NCI-H748 (cell line): ENCODE results near the gene ZNF699.
"Not testable (repeated sequence)": the region's sequence is repeated elsewhere in the genome, so short reads cannot be mapped to it uniquely, and the experiment has no call there.

ENCODE experiments used
- DNase-seq: peaks from one replicate; lab custom pipeline; 2025; ENCODE audit not compliant: unreplicated experiment; lab: John Stamatoyannopoulos, UW

ZNF699 gene

DNA sequence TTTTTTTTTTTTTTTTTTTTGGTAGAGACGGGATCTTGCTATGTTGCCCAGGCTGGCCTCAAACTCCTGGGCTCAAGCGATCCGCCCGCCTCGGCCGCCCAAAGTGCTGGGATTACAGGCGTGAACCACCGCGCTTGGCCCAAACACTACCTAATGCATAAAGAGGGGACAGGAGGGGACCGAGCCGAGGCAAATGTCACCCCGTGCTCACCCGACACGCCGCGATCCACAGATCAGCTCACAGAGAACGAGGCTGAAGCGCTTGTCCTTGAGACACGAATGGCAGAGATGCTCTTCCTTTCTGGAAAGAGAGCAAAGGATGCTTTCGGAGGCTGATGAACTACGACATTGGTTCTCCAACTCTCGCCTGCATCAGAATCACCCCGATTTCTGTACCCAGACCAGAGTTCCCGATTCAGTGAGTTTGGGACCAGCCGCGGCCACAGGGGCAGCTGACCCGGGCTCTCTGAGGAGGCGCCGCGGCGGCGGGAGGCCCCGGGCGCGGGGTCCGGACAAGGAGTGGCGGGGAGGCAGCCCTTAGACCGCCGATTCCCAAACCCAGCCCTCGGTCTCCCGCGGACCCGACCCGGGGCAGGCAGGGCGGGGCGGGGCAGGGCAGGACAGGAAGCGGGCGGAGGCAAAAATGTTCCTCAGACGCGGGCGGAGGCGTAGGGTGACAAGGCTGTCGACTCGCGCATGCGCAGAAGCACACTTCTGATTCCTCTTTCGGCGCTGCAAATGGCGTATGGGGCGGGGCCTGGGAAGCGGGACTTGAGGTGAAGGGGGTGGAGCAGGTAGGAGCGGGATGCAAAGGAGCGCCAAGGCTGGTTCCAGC is at the start of gene ZNF699:
TSS of gene ZNF699 (minus strand) at position 700 of the 835 bp plus-strand sequence. CDS start 4,719 bp downstream, outside the sequence.
- DNase-seq, result peak; percentile 95

- DNase-seq, result no peak
These were observed 45.0 kb upstream of the ZNF699 start for GRCh38 chr19:9354651-9355050.

GRCh38 chr19:9353011-9353410 is 43.4 kb upstream of the ZNF699 start:
- no peak for DNase-seq

DNA sequence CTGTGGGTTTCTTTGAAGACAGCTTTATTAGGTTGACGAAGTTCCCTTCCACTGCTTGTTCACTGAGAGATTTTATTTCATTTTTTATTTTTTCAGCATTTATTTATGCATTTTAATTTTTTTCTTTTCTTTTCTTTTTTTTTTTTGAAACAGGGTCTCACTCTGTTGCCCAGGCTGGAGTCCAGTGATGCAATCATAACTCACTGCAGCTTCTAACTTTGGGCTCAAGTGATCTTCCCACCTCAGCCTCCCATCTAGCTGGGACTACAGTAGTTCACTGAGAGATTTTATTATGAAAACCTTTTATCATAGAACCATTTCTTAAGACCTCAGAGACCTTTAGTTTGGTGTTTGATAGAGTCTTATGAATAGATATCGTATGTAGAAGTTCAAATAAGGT is 42.9 kb upstream of the ZNF699 start:
- no peak for DNase-seq

DNA sequence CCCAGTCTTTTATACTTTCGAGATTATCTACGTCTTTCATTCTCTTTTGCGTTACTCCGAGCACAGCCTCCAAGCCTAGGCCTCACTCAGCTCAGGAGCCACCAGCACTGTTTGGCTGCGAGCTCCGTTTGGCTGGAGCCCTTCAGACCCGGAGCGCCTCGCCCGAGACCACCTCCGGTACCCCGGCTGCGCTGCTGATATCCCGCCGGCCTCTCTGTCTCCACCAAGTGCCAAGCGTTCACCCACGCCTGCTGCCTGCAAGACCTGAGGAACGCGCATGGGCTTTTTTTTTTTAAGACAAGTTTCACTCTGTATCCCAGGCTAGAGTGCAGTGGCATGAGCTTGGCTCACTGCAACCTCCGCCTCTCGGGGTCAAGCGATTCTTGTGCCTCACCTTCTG is 39.0 kb upstream of the ZNF699 start:
- no peak for DNase-seq

DNA sequence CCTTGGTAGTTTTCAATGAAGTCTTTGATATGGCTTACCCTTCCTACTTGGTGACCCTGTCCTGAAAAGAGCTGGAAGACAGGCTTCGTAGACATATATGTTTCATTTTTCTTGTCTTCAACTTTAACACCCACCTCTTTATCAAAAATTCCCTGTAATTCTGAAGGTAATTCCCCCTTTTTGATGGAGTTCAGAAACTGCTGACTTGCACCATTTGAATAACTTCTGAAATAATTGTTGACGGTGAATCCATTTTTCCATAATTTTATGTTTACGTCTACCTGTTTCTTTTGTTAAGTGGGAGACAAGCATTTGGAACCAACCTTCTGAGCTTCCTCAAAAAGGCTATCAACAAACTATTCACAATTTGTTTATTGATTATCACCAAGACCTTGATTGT is 38.6 kb upstream of the ZNF699 start:
- no peak for DNase-seq

GRCh38 chr19:9345005-9345404 is 35.4 kb upstream of the ZNF699 start:
- DNase-seq, result no peak

GRCh38 chr19:9342610-9343304 is 33.1 kb upstream of the ZNF699 start:
- no peak for DNase-seq

GRCh38 chr19:9329999-9330398 is 20.4 kb upstream of the ZNF699 start:
- no peak for DNase-seq

DNA sequence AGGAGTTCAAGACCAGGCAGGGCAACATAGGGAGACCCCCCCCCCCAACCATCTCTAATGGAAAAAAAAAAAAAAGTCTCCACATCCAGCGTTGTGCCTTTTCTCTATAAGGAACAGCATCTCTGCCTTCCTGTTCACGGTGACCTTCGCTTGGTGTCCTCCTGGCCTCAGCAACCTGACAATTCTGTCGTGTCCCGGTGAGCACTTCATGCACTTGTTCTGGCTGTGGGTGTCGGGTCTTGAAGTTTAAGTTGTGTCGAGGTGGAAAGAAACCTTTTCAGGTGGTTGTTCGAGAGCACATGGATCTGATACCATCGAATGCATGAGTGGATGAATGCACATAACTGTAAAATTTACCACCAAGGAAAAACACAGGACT is 14.9 kb upstream of the ZNF699 start:
- no peak for DNase-seq

GRCh38 chr19:9323919-9324583 is 14.4 kb upstream of the ZNF699 start, which contains the start of gene ZNF559:
Gene ZNF559, plus strand, starts transcription at chr19:9324179. Its CDS starts 14,371 bp downstream, at chr19:9338550.
- peak; percentile 90 for DNase-seq

- DNase-seq, result peak; percentile 90
These were observed 13.9 kb upstream of the ZNF699 start for GRCh38 chr19:9323557-9323918.

- not testable (repeated sequence) for DNase-seq
These were observed 12.6 kb upstream of the ZNF699 start for GRCh38 chr19:9322201-9322600.

GRCh38 chr19:9321756-9322155 is 12.1 kb upstream of the ZNF699 start:
- not testable (repeated sequence) for DNase-seq

DNA sequence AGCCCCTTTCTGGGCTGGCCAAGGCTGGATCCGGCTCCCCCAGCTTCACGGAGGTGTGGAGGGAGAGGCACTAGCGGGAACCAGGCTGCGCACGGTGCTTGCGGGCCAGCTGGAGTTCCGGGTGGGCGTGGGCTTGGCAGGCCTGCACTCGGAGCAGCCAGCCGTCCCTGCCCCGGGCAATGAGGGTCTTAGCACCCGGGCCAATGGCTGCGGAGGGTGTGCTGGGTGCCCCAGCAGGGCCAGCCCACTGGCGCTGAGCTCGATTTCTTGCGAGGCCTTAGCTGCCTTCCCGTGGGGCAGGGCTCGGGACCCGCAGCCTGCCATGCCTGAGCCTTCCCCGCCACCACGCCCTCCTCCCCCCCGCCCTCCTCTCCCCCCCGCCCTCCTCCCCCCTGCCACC is 11.7 kb upstream of the ZNF699 start:
- no peak for DNase-seq

DNA sequence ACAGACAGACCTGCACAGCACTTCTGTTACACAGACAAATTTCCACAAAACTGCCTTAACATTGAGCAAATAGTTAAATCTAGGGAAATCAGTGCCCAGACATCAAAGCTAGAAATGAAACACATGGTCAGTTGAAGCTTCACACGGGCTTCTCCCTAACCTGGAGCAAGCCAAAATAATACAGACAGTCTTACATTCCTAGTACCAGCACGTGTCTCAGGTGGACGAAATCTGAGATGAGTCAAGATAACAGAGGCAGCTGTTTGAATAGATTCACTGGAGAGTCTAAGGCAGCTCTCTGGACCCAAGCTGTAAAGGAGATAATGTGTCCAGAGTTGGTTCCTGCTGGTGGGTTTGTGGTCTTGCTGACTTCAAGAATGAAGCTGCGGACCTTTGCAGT is 4.1 kb upstream of the ZNF699 start:
- DNase-seq, result no peak

GRCh38 chr19:9309974-9310446 is 372 bp upstream of the ZNF699 start:
- peak; percentile 93 for DNase-seq

GRCh38 chr19:9308091-9308770 is 1.4 kb downstream of the ZNF699 start:
- peak; percentile 1 for DNase-seq

DNA sequence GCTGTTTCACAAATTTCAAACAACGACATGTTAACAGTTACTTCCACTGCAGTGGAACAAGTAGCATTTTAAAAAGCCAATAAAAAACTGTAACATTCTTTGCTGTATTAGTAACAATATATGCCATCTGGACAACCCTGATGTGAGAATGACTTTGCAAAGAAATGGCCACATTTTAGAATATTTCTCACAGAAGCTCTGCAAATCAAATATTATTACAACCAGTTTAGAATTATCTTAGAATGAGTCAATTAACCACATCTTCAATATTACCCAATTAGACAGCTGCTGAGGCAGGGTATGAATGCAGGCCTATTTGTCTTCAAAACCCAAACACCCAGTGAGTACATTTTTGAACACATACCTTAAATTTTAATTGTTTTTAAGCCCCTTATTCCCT is 3.2 kb downstream of the ZNF699 start:
- DNase-seq, result no peak

GRCh38 chr19:9296336-9296735 is 13.3 kb downstream of the ZNF699 start:
- DNase-seq, result no peak

DNA sequence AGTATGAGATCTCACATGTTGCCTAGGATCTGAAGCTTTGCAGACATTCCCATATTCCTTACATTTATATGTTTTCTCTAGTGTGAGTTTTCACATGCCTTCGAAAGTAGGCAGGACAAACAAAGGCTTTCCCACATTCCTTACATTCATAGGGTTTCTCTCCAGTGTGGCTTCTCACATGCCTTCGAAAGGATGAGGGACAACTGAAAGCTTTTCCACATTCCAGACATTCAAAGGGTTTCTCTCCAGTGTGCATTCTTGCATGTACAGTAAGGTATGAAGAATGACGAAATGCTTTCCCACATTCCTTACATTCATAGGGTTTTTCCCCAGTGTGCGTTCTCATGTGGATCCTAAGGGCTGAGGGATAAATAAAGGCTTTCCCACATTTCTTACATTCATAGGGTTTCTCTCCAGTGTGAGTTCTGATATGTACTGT is 14.2 kb downstream of the ZNF699 start:
- DNase-seq, result no peak
